Trophoblast cell (in vitro differentiated cells and primary cell): ENCODE results near the gene SCD.

Experiments used
- DNase-seq, 2 donors: peaks; one replicate each; pipeline ENCODE4 v3.0.0-alpha.2; 2016
- H2AFZ ChIP-seq: 2 replicates; pipeline ENCODE4 v1.6.1; 2013; ENCODE audit warnings: low read length, moderate library complexity, mild to moderate bottlenecking; ENCODE audit not compliant: insufficient read depth, poor library complexity
- H2AK5ac ChIP-seq: 2 replicates; pipeline ENCODE4 v1.6.1; 2013; ENCODE audit warnings: mild to moderate bottlenecking, low read length
- H2BK120ac ChIP-seq: 2 replicates; pipeline ENCODE4 v1.6.1; 2013; ENCODE audit warnings: low read length, mild to moderate bottlenecking, moderate library complexity; ENCODE audit not compliant: insufficient read depth, poor library complexity
- H2BK12ac ChIP-seq: 2 replicates; pipeline ENCODE4 v1.6.1; 2013; ENCODE audit warnings: mild to moderate bottlenecking, low read length, moderate library complexity
- H2BK5ac ChIP-seq: 2 replicates; pipeline ENCODE4 v1.6.1; 2013; ENCODE audit warnings: low read length, low read depth, moderate library complexity, mild to moderate bottlenecking; ENCODE audit not compliant: poor library complexity
- H3K14ac ChIP-seq: 2 replicates; pipeline ENCODE4 v1.6.1; 2013; ENCODE audit warnings: mild to moderate bottlenecking, low read length
- H3K18ac ChIP-seq: 2 replicates; pipeline ENCODE4 v1.6.1; 2013; ENCODE audit warnings: mild to moderate bottlenecking, low read length
- H3K23ac ChIP-seq: 2 replicates; pipeline ENCODE4 v1.6.1; 2013; ENCODE audit warnings: low read length
- H3K27ac ChIP-seq: 2 replicates; pipeline ENCODE4 v1.5.1; 2013; ENCODE audit warnings: low read depth, mild to moderate bottlenecking, inconsistent platforms, low read length, moderate library complexity
- H3K27me3 ChIP-seq: 2 replicates; pipeline ENCODE4 v1.6.1; 2013; ENCODE audit warnings: inconsistent platforms, mild to moderate bottlenecking, low read length, moderate library complexity; ENCODE audit not compliant: insufficient read depth
- H3K36me3 ChIP-seq, 2 experiments: 1 replicate in 1 of 2; 2 replicates in 1 of 2; pipeline ENCODE4 v1.6.1; 2013; ENCODE audit warnings: low read length in 2 of 2, mild to moderate bottlenecking in 2 of 2, moderate library complexity in 1 of 2; ENCODE audit not compliant: insufficient read depth in 2 of 2, control insufficient read depth in 1 of 2
- H3K4ac ChIP-seq: 2 replicates; pipeline ENCODE4 v1.6.1; 2013; ENCODE audit warnings: low read depth, mild to moderate bottlenecking, low read length, moderate library complexity
- H3K4me1 ChIP-seq, 2 experiments: 1 replicate in 1 of 2; 2 replicates in 1 of 2; pipeline ENCODE4 v1.6.1; 2013; ENCODE audit warnings: low read length in 2 of 2, mild to moderate bottlenecking in 2 of 2, moderate library complexity in 1 of 2; ENCODE audit not compliant: insufficient read depth in 2 of 2, control insufficient read depth in 1 of 2
- H3K4me2 ChIP-seq: 2 replicates; pipeline ENCODE4 v1.6.1; 2013; ENCODE audit warnings: inconsistent platforms, mild to moderate bottlenecking, low read length, moderate library complexity
- H3K4me3 ChIP-seq: 2 replicates; pipeline ENCODE4 v1.5.1; 2013; ENCODE audit warnings: mild to moderate bottlenecking, low read depth, low read length, inconsistent platforms
- H3K79me1 ChIP-seq: one replicate; pipeline ENCODE4 v1.6.1; 2013; ENCODE audit warnings: low read length
- H3K79me2 ChIP-seq: 2 replicates; pipeline ENCODE4 v1.6.1; 2013; ENCODE audit warnings: low read length, mild to moderate bottlenecking; ENCODE audit not compliant: control insufficient read depth, insufficient read depth, poor library complexity
- H3K9ac ChIP-seq: 2 replicates; pipeline ENCODE4 v1.6.1; 2013; ENCODE audit warnings: mild to moderate bottlenecking, low read length
- H3K9me3 ChIP-seq: 2 replicates; pipeline ENCODE4 v1.6.1; 2013; ENCODE audit warnings: low read depth, mild to moderate bottlenecking, control low read depth, inconsistent platforms, low read length; ENCODE audit not compliant: insufficient read depth
- H4K12ac ChIP-seq: 2 replicates; pipeline ENCODE4 v1.6.1; 2013; ENCODE audit warnings: low read depth, mild to moderate bottlenecking, low read length, moderate library complexity
- H4K8ac ChIP-seq: 2 replicates; pipeline ENCODE4 v1.6.1; 2013; ENCODE audit warnings: low read depth, mild to moderate bottlenecking, low read length, moderate library complexity
- H4K91ac ChIP-seq: one replicate; pipeline ENCODE4 v1.6.1; 2013; ENCODE audit warnings: low read depth, mild to moderate bottlenecking, low read length, moderate library complexity
- WGBS: extraction: QIAGEN DNeasy Blood & Tissue Kit; methylation state at CpG from one replicate; pipeline ENCODE4 v1.1.7; 2013; ENCODE audit warnings: missing lambda C conversion rate; ENCODE audit not compliant: insufficient read length, insufficient coverage; ENCODE audit errors: extremely low coverage; 5-methylcytosine and 5-hydroxymethylcytosine counted together

SCD gene

DNA sequence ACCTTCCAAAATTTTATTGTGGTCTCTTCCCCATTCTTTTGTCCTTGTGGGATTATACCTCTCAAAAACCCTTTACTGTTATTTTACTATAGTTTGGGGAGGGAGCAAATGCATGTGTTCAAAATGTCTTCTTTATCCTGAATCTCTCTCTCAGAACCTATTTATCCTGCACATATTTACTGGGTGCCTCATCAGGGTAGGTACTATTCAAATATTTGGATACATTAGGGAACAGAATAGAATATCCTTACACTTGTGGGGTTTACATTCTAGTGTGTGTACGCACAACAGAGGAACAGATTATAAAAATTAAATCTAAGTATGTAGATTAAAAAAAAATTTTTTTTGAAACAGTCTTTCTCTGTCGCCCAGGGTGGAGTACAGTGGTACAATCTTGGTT, 48.6 kb downstream of the SCD start:
- Histone ChIP-seq H3K4me3 (no peak overlapping the region), H2AK5ac (no peak overlapping the region), H3K36me3 (no peaks in the 10 kb centered on the region), H3K27me3 (no peaks in the 10 kb centered on the region), H4K12ac (no peak overlapping the region), H3K4me1 (no peaks in the 10 kb centered on the region), H3K79me1 (no peaks in the 10 kb centered on the region), H3K9ac (no peak overlapping the region), H4K8ac (no peak overlapping the region), H3K27ac (no peak overlapping the region), H2BK120ac (no peak overlapping the region), H3K14ac (no peak overlapping the region), H3K9me3 (no peaks in the 10 kb centered on the region), H3K23ac (no peak overlapping the region), H3K18ac (no peak overlapping the region), H2BK5ac (no peak overlapping the region), H3K4ac (no peak overlapping the region), H4K91ac (no peak overlapping the region), H3K4me2 (no peak overlapping the region), H2BK12ac (no peak overlapping the region), H3K79me2 (no peaks in the 10 kb centered on the region), H2AFZ (no peak overlapping the region)
- no CpG with 5 or more reads among the region's 2 CpGs for WGBS
- no peak for DNase-seq

- no peak for DNase-seq
- Histone ChIP-seq H4K12ac (no peak overlapping the region), H3K14ac (no peak overlapping the region), H3K4me1 (no peaks in the 10 kb centered on the region), H2BK120ac (no peak overlapping the region), H2AK5ac (no peak overlapping the region), H3K79me2 (no peaks in the 10 kb centered on the region), H3K27me3 (no peaks in the 10 kb centered on the region), H3K9ac (no peak overlapping the region), H2BK5ac (no peak overlapping the region), H3K36me3 (no peaks in the 10 kb centered on the region), H3K4me3 (no peak overlapping the region), H4K8ac (no peak overlapping the region), H2BK12ac (no peak overlapping the region), H3K9me3 (no peaks in the 10 kb centered on the region), H3K4me2 (no peak overlapping the region), H3K79me1 (no peaks in the 10 kb centered on the region), H3K18ac (no peak overlapping the region), H3K4ac (no peak overlapping the region), H2AFZ (no peak overlapping the region), H3K23ac (no peak overlapping the region), H3K27ac (no peak overlapping the region), H4K91ac (no peak overlapping the region)
- no CpG with 5 or more reads among the region's 4 CpGs for WGBS
Observed at GRCh38 chr10:100396605-100397004, 49.6 kb downstream of the SCD start.

- Histone ChIP-seq H2BK5ac (no peak overlapping the region), H3K18ac (no peak overlapping the region), H3K27me3 (no peaks in the 10 kb centered on the region), H2AK5ac (no peak overlapping the region), H3K9me3 (peaks cover 3% of the 10 kb centered on the region), H3K4me3 (no peak overlapping the region), H3K14ac (no peak overlapping the region), H3K9ac (no peak overlapping the region), H3K36me3 (peaks cover 0 to 2% of the 10 kb centered on the region in 2 experiments), H3K79me2 (no peaks in the 10 kb centered on the region), H3K4ac (no peak overlapping the region), H3K79me1 (no peaks in the 10 kb centered on the region), H2AFZ (no peak overlapping the region), H4K12ac (no peak overlapping the region), H3K4me2 (no peak overlapping the region), H3K23ac (no peak overlapping the region), H3K27ac (no peak overlapping the region), H2BK120ac (no peak overlapping the region), H4K8ac (no peak overlapping the region), H3K4me1 (no peaks in the 10 kb centered on the region), H4K91ac (no peak overlapping the region), H2BK12ac (no peak overlapping the region)
- WGBS = no CpG with 5 or more reads among the region's 4 CpGs
- DNase-seq = no peak
Observed at GRCh38 chr10:100401631-100402328, 54.7 kb downstream of the SCD start.

- no CpG with 5 or more reads among the region's 3 CpGs for WGBS
- Histone ChIP-seq H3K79me2 (no peaks in the 10 kb centered on the region), H2BK12ac (no peak overlapping the region), H4K12ac (no peak overlapping the region), H3K4me2 (no peak overlapping the region), H2AFZ (no peak overlapping the region), H2BK5ac (no peak overlapping the region), H2BK120ac (no peak overlapping the region), H3K27me3 (no peaks in the 10 kb centered on the region), H4K8ac (no peak overlapping the region), H4K91ac (no peak overlapping the region), H3K18ac (no peak overlapping the region), H3K23ac (no peak overlapping the region), H3K4ac (no peak overlapping the region), H3K27ac (no peak overlapping the region), H3K36me3 (peaks cover 0 to 2% of the 10 kb centered on the region in 2 experiments), H3K9ac (no peak overlapping the region), H3K14ac (no peak overlapping the region), H3K9me3 (peaks cover 3% of the 10 kb centered on the region), H3K4me1 (no peaks in the 10 kb centered on the region), H2AK5ac (no peak overlapping the region), H3K4me3 (no peak overlapping the region), H3K79me1 (no peaks in the 10 kb centered on the region)
- no peak for DNase-seq
Observed at GRCh38 chr10:100403734-100404133, 56.7 kb downstream of the SCD start.
